HCT116 (cell line): ENCODE measurements around the gene CCDC9.
A peak's percentile ranks its signal among the peaks of the same experiment; 100 is the strongest.

ENCODE experiments used
- CEBPB ChIP-seq: IDR thresholded peaks from 2 replicates; pipeline ENCODE4 v1.6.1; 2012; ENCODE audit warnings: low read depth
- CTCF ChIP-seq, 3 experiments: fragments of 200-600 bp in 1 of 3; sonication (generic) in 1 of 3; IDR thresholded peaks in 2 of 3; conservative IDR thresholded peaks in 1 of 3; 2 replicates each; pipeline ENCODE4 v1.5.1; 2012 to 2017; ENCODE audit warnings: low read depth in 2 of 3, low read length in 2 of 3, antibody characterized with exemption in 1 of 3, borderline replicate concordance in 1 of 3, control low read depth in 1 of 3, mild to moderate bottlenecking in 1 of 3, mixed read lengths in 1 of 3, mixed run types in 1 of 3, moderate library complexity in 1 of 3; ENCODE audit not compliant: insufficient read depth in 1 of 3
- EZH2 ChIP-seq: fragments of 200-600 bp; sonication (generic); IDR thresholded peaks from 2 replicates; pipeline ENCODE4 v1.6.1; 2017; ENCODE audit warnings: antibody characterized with exemption, mixed run types
- TCF7L2 ChIP-seq: IDR thresholded peaks from 2 replicates; pipeline ENCODE4 v1.7.0; 2011; ENCODE audit warnings: borderline replicate concordance, inconsistent platforms; ENCODE audit not compliant: insufficient read depth, insufficient read length; ENCODE audit errors: extremely low read depth
- ZNF274 ChIP-seq: fragments of 200-500 bp; sonication (Bioruptor generic); IDR thresholded peaks from 2 replicates; pipeline ENCODE4 v1.6.1; 2014; ENCODE audit warnings: mild to moderate bottlenecking, low read depth, low read length, inconsistent platforms

GRCh38 chr19:47210689-47211316, 45.5 kb upstream of the CCDC9 start:
- no peak for TF ChIP-seq CEBPB
- no peak for TF ChIP-seq TCF7L2
- peak; percentile 78 to 81 (median 79) for TF ChIP-seq CTCF (IDR thresholded peaks at IDR 0.05 in 2 of 3, conservative IDR thresholded peaks at IDR 0.05 in 1 of 3; ENCODE audit: borderline replicate concordance in 1 of 3, insufficient read depth in 1 of 3, low read depth in 2 of 3, low read length in 2 of 3)
- no peak for TF ChIP-seq ZNF274
- no peak for TF ChIP-seq EZH2
